Measurements from ENCODE around the gene FOXJ3.

- TF ChIP-seq YY1 (IDR thresholded peaks at IDR 0.05; ENCODE audit: insufficient read depth, insufficient read length) (no peak), ZNF274 (IDR thresholded peaks at IDR 0.05; ENCODE audit: low read depth, low read length) (no peak), SUZ12 (IDR thresholded peaks at IDR 0.05; ENCODE audit: extremely low read depth, insufficient read depth, insufficient read length) (no peak)
These were observed 171.2 kb downstream of the FOXJ3 start for GRCh38 chr1:42163536-42164503.
